ENCODE data around the gene TLR6.

TLR6 gene

DNA sequence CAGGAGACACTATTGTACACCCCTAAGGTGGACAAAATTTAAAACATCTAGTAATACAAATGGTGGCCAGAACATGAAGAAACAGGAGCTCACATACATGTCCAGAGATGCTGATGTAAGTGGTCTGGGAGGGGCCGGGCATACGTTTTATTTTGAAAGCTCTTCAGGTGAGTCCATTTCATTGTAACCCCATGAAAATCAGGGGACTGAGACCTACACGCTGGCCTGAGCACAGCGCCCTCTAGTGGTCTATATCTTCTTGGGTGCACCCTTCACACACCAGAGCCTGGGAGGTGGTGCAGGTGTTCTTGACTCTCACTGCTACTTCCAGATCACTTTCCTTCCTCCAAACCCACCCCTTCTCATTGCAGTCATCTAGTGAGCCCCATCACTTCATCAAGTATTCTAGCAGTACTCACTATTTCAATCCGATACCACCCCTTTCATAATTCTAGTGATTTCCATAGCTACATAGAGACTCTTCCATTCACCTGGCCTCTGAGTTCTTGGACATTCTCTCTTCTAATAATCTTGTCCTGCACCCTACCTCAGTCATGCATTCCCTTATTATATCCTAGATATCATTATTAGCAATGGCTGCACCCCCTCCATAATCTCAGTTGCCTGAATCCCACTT is 4.3 kb upstream of the TLR6 start:
- in situ Hi-C loops (cut with MboI; ENCODE audit: low pct_unique_long_range_greater_than_20kb, low sequenced_read_pairs, unreplicated experiment): no loop called here
- DNase-seq (ENCODE audit: low spot score): peak; percentile 77

GRCh38 chr4:38859501-38859900 is 2.9 kb upstream of the TLR6 start:
- in situ Hi-C loops (cut with MboI; ENCODE audit: low pct_unique_long_range_greater_than_20kb, low sequenced_read_pairs, unreplicated experiment): loop anchor here (10.0 kb wide), 1 partner anchor 95 kb away; no protein-coding TSS in a partner anchor
- TF ChIP-seq, protein P1, sequence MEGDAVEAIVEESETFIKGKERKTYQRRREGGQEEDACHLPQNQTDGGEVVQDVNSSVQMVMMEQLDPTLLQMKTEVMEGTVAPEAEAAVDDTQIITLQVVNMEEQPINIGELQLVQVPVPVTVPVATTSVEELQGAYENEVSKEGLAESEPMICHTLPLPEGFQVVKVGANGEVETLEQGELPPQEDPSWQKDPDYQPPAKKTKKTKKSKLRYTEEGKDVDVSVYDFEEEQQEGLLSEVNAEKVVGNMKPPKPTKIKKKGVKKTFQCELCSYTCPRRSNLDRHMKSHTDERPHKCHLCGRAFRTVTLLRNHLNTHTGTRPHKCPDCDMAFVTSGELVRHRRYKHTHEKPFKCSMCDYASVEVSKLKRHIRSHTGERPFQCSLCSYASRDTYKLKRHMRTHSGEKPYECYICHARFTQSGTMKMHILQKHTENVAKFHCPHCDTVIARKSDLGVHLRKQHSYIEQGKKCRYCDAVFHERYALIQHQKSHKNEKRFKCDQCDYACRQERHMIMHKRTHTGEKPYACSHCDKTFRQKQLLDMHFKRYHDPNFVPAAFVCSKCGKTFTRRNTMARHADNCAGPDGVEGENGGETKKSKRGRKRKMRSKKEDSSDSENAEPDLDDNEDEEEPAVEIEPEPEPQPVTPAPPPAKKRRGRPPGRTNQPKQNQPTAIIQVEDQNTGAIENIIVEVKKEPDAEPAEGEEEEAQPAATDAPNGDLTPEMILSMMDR (IDR thresholded peaks at IDR 0.05; ENCODE audit: extremely low read depth, insufficient read depth, missing control alignments): no peak

More for the DNA sequence above, 4.3 kb upstream of the TLR6 start:
- TF ChIP-seq, protein P1 (IDR thresholded peaks at IDR 0.05; ENCODE audit: extremely low read depth, insufficient read depth, missing control alignments): peak; percentile 80

DNA sequence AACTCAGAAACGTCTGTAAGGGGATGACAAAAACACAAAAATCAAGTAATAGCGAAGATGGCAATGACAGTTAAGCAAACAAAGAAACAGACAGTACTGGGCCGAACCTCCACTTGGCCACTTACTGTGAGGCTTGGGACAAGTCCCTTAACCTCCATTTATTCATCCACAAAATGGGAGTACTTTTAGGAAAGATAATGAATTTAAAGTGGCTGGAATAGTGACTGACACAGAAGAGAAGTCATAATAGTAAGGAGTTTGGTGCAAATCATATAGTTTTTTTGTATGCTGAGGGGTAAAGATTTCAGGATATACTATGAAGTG is 1.4 kb upstream of the TLR6 start:
- DNase-seq (ENCODE audit: low spot score): no peak
- in situ Hi-C loops (cut with MboI; ENCODE audit: low pct_unique_long_range_greater_than_20kb, low sequenced_read_pairs, unreplicated experiment): loop anchor here (10.0 kb wide), 1 partner anchor 93 kb away; no protein-coding TSS in a partner anchor
- TF ChIP-seq, protein P1 (IDR thresholded peaks at IDR 0.05; ENCODE audit: extremely low read depth, insufficient read depth, missing control alignments): no peak

More at GRCh38 chr4:38859501-38859900, 2.9 kb upstream of the TLR6 start:
- DNase-seq (ENCODE audit: low spot score): no peak

- in situ Hi-C loops (cut with MboI; ENCODE audit: low pct_unique_long_range_greater_than_20kb, low sequenced_read_pairs, unreplicated experiment): loop anchor here (10.0 kb wide), 1 partner anchor 93 kb away; no protein-coding TSS in a partner anchor
- TF ChIP-seq, protein P1 (IDR thresholded peaks at IDR 0.05; ENCODE audit: extremely low read depth, insufficient read depth, missing control alignments): no peak
- DNase-seq (ENCODE audit: low spot score): peak; percentile 38
Observed at GRCh38 chr4:38857354-38858096, 908 bp upstream of the TLR6 start.

DNA sequence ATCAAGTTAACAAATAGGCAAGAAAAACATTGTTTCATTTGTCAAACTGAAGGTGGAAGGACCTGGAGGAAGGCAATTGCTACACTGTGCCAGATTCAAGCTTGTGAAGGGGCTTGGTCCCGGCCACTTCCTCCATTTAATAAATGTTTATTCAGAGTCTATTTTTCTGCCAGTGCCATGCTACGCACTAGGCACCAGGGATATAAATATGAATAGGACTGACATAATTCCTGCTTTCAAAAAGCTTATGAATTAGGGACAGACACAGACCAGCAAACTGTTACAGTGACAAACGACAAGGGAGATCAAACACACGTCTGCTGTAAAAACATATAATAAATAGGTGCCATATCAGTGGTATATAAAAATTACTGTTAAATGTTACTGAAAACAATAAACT is 571 bp downstream of the TLR6 start:
- DNase-seq (ENCODE audit: low spot score): no peak
- TF ChIP-seq, protein P1 (IDR thresholded peaks at IDR 0.05; ENCODE audit: extremely low read depth, insufficient read depth, missing control alignments): no peak
- in situ Hi-C loops (cut with MboI; ENCODE audit: low pct_unique_long_range_greater_than_20kb, low sequenced_read_pairs, unreplicated experiment): loop anchor here (10.0 kb wide), 1 partner anchor 91 kb away; no protein-coding TSS in a partner anchor

DNA sequence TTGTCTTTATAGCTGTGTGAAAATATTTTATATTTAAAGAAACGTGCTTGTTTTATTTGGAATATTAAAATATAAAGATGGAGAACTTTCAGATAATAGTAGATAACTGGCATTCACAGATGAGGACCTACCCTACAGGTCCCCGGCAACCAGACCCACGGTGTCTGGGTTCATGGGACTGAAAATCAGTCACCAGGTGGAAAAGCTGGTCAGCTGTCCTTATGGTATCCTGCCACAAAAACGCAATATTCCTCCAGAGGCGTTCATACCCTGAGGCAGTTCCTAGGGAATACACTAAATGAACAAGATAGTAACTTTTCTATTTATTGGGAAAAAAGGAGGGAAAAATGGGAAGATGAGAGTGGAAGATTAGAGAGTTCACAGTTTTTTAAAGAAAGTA is 1.2 kb downstream of the TLR6 start:
- in situ Hi-C loops (cut with MboI; ENCODE audit: low pct_unique_long_range_greater_than_20kb, low sequenced_read_pairs, unreplicated experiment): loop anchor here (10.0 kb wide), 1 partner anchor 91 kb away; no protein-coding TSS in a partner anchor
- no peak for DNase-seq (ENCODE audit: low spot score)
- TF ChIP-seq, protein P1 (IDR thresholded peaks at IDR 0.05; ENCODE audit: extremely low read depth, insufficient read depth, missing control alignments): no peak

Data from GM13977 (cell line).